Coronary artery (tissue), 2 donors: ENCODE measurements around the gene BET1L.
"Not testable (repeated sequence)": the region's sequence is repeated elsewhere in the genome, so short reads cannot be mapped to it uniquely, and the experiment has no call there.

Experiments
- DNase-seq: peaks from one replicate; pipeline ENCODE4 v3.0.0-alpha.2; 2017; ENCODE audit warnings: low spot score
- H3K27ac ChIP-seq, 2 donors: fragments of 200-600 bp; sonication (generic); one replicate each; pipeline ENCODE4 v1.5.1; 2016 to 2019
- H3K4me3 ChIP-seq: fragments of 200-600 bp; sonication (generic); 2 replicates; pipeline ENCODE4 v1.5.1; 2016; ENCODE audit warnings: mild to moderate bottlenecking, moderate library complexity
- TF ChIP-seq, protein P1 (sequence below): fragments of 200-600 bp; sonication (generic); IDR thresholded peaks from one replicate; pipeline ENCODE4 v1.5.1; 2019; ENCODE audit warnings: antibody characterized with exemption

The BET1L gene

DNA sequence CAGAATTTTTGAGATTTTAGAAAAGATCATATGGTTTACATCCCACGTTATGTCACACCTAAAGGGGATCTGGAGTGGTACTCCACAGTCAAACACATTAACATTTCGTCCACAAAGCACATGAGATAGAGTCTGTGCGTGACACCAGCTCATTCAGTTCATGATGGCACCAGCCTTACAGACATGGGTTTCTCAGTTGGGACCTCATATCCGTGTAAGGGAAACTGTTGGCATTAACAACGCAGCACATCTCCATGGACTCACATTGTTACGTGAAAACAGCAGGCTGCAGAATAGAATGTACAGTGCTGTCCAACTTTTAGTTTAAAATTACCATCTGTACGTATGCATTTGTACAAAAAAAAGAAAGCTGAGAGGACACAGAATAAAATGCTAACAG is 14.3 kb upstream of the BET1L start:
- H3K4me3 ChIP-seq: no peak overlapping the region
- H3K27ac ChIP-seq: no peak overlapping the region
- TF ChIP-seq, protein P1, sequence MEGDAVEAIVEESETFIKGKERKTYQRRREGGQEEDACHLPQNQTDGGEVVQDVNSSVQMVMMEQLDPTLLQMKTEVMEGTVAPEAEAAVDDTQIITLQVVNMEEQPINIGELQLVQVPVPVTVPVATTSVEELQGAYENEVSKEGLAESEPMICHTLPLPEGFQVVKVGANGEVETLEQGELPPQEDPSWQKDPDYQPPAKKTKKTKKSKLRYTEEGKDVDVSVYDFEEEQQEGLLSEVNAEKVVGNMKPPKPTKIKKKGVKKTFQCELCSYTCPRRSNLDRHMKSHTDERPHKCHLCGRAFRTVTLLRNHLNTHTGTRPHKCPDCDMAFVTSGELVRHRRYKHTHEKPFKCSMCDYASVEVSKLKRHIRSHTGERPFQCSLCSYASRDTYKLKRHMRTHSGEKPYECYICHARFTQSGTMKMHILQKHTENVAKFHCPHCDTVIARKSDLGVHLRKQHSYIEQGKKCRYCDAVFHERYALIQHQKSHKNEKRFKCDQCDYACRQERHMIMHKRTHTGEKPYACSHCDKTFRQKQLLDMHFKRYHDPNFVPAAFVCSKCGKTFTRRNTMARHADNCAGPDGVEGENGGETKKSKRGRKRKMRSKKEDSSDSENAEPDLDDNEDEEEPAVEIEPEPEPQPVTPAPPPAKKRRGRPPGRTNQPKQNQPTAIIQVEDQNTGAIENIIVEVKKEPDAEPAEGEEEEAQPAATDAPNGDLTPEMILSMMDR: no peak
- DNase-seq: no peak

DNA sequence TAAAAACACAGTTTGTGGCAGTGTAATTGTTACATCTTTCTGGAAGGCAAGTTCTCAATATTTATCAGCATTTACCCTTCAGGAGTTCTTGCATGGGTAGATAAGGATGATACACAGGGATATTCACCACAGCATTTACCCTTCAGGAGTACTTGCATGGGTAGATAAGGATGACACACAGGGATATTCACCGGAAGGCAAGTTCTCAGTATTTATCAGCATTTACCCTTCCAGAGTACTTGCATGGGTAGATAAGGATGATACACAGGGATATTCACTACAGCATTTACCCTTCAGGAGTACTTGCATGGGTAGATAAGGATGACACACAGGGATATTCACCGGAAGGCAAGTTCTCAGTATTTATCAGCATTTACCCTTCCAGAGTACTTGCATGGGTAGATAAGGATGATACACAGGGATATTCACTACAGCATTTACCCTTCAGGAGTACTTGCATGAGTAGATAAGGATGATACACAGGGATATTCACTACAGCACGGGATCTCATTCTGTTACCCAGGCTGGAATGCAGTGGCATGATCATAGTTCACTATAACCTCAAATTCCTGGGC is 13.5 kb upstream of the BET1L start:
- not testable (repeated sequence) for H3K27ac ChIP-seq, H3K4me3 ChIP-seq, DNase-seq

DNA sequence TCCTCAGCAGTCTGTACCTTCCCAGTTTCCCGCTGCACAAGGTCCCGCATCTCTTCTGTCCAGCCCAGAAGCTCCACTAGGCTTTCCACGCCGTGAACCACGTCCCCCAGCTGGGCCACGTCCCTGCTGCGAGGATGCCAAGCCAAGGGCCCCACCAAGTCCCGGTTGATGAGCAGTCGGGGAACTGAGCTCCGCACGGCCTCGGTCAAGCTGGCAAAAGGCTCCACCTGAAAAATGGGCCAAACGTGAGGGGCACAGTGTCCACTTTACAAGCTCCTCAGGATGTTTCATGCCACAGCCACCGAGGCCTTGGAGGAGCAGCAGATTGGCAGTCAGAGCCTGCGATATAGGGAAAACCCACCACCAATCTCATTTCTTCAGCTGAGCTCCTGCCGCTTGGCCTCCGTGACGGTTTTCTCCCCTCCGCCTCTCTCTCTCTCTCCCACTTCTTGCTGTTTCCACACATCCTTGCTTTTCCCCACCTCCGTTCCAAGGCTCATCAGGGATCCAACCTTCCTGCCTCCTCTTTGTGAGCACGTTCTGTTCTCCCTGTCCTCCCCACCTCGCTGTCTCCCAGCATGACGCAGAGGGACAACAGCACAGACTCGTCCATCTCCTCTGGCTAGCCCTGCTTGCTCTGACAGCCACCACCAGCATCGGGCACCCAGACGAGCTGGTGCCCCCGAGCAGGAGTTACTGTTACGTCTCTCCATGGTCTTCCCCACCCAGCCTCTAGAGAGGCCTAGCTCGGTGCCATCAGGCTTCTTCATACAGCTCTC is 11.8 kb upstream of the BET1L start:
- no peak overlapping the region for H3K27ac ChIP-seq
- TF ChIP-seq, protein P1: no peak
- DNase-seq: no peak
- H3K4me3 ChIP-seq: no peak overlapping the region

DNA sequence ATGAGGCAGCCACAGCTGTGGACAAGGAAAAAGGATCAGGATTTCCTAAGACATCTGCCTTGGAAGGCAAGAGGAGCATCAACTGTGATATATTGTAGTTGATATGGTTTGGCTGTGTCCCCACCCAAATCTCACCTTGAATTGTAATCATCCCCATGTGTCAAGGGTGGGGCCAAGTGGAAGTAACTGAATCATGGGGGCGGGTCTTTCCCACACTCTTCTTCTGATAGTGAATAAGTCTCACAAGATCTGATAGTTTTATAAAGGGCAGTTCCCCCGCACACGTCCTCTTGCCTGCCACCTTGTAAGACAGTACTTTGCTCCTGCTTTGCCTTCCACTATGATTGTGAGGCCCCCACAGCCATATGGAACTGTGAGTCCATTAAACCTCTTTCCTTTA is 10.5 kb upstream of the BET1L start:
- no peak overlapping the region for H3K27ac ChIP-seq
- no peak for DNase-seq
- no peak overlapping the region for H3K4me3 ChIP-seq
- TF ChIP-seq, protein P1: no peak

GRCh38 chr11:216081-216974 is 9.1 kb upstream of the BET1L start:
- no peak for DNase-seq
- H3K27ac ChIP-seq: no peak overlapping the region
- TF ChIP-seq, protein P1: no peak
- H3K4me3 ChIP-seq: no peak overlapping the region

GRCh38 chr11:215581-216037 is 8.4 kb upstream of the BET1L start:
- Histone ChIP-seq H3K4me3 (no peak overlapping the region), H3K27ac (no peak overlapping the region)
- TF ChIP-seq, protein P1: no peak
- no peak for DNase-seq

DNA sequence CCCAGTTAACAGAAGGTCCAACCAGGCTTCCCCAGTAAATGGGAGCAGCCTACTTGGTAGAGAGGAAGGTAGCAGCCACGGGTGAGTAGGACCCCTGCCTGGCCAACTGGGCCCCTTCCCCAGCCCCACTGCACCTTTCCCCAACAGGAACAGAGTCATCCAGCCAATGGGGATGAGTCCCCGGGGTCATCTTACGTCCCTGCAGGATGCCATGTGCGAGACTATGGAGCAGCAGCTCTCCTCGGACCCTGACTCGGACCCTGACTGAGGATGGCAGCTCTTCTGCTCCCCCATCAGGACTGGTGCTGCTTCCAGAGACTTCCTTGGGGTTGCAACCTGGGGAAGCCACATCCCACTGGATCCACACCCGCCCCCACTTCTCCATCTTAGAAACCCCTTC is 6.9 kb upstream of the BET1L start:
- TF ChIP-seq, protein P1: no peak
- Histone ChIP-seq H3K27ac (no peak overlapping the region), H3K4me3 (no peak overlapping the region)
- no peak for DNase-seq
